GM12875 (cell line): ENCODE data around the gene AP1M2.
"Not testable (repeated sequence)": the region's sequence is repeated elsewhere in the genome, so short reads cannot be mapped to it uniquely, and the experiment has no call there.

Experiments used
- H3K4me3 ChIP-seq: one replicate; pipeline ENCODE4 v1.5.1; 2011; ENCODE audit warnings: low read depth, low read length, control low read depth
- TF ChIP-seq, protein P1 (sequence below): IDR thresholded peaks from 2 replicates; pipeline ENCODE4 v1.5.1; 2011; ENCODE audit warnings: low read depth, mild to moderate bottlenecking, control low read depth, inconsistent platforms, low read length, moderate library complexity, borderline replicate concordance; ENCODE audit not compliant: insufficient read depth

AP1M2 gene

DNA sequence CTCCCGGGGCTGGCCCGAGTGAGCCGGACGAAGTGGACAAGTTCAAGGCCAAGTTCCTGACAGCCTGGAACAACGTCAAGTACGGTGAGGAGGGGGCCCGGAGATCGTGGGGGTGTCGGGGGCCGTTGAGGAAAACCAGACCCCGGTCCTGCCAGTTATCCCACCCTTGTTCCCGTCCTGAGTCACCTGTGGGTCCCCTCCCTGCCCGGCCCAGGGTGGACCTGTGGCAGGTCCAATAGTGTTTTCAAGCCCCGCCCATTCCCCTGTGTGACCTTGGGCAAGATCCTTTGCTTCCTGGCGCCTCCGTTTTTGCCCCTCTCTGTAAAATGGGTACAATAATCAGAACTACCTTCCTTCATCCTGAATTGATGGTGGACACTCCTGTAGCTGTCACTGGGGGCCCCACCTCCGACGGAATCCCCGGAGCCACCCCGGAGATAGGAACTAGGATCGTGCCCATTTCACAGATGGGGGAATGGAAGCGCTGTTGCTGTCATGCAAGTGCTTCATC is 42.8 kb downstream of the AP1M2 start:
- TF ChIP-seq, protein P1, sequence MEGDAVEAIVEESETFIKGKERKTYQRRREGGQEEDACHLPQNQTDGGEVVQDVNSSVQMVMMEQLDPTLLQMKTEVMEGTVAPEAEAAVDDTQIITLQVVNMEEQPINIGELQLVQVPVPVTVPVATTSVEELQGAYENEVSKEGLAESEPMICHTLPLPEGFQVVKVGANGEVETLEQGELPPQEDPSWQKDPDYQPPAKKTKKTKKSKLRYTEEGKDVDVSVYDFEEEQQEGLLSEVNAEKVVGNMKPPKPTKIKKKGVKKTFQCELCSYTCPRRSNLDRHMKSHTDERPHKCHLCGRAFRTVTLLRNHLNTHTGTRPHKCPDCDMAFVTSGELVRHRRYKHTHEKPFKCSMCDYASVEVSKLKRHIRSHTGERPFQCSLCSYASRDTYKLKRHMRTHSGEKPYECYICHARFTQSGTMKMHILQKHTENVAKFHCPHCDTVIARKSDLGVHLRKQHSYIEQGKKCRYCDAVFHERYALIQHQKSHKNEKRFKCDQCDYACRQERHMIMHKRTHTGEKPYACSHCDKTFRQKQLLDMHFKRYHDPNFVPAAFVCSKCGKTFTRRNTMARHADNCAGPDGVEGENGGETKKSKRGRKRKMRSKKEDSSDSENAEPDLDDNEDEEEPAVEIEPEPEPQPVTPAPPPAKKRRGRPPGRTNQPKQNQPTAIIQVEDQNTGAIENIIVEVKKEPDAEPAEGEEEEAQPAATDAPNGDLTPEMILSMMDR = no peak
- H3K4me3 ChIP-seq = peak overlapping the region; percentile 92

DNA sequence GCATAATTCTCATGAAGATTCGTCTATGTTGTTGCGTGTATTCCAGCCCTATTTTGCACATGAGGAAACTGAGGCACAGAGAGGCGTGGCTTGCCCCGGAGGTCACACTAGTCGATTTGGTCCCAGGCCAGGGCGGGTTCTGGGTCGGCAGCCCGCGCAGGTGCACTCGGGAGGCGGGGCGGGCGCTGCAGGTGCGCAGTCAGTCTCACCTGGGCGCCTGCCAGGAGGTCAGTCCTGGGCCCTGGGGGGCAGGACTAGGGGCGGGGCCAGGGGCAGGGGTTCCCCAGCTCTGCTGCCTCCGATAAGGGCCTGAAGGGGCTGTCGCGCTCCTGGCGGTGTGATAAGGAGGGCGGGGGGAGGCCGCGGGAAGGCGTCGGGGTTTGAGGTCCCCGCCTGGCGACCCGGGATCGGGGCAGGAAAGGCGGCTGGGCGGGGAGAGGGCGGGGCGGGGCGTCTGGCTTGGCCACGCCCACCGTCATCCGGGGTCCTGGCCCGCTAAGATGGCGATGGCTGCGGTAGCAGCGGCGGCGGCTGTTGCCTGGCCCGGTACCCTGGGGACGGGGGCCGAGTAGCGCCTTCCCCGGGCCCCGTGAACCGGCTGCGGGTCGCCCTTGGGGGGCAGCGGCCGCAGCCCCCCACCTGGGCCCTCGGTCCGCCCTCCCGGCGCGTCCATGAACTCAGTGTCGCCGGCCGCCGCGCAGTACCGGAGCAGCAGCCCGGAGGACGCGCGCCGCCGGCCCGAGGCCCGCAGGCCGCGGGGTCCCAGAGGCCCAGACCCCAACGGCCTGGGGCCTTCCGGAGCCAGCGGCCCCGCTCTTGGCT is 43.5 kb downstream of the AP1M2 start, which contains the start of gene ATG4D:
TSS of gene ATG4D (plus strand) at position 485 of the 822 bp plus-strand sequence. CDS start at position 672, 187 bp downstream.
- TF ChIP-seq, protein P1 = 0 out of 2 replicates have a peak, but pooled peaks have one; percentile 4
- H3K4me3 ChIP-seq = peak within 1 kb of the TSS; percentile 92

DNA sequence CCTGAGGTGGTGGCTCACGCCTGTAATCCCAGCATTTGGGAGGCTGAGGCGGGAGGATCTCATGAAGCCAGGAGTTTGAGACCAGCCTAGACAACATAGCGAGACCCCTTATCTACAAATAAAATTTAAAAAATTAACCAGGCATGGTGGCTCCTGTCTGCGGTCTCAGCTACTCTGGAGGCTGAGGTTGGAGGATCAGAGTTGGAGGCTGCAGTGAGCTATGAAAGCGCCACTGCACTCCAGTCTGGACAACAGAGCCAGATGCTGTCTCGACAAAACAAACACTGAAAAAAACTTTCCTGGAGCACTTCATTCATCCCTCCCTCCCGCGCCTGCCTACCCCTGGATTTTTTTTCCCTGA is 44.1 kb downstream of the AP1M2 start:
- peak overlapping the region; percentile 92 for H3K4me3 ChIP-seq
- TF ChIP-seq, protein P1 = no peak

DNA sequence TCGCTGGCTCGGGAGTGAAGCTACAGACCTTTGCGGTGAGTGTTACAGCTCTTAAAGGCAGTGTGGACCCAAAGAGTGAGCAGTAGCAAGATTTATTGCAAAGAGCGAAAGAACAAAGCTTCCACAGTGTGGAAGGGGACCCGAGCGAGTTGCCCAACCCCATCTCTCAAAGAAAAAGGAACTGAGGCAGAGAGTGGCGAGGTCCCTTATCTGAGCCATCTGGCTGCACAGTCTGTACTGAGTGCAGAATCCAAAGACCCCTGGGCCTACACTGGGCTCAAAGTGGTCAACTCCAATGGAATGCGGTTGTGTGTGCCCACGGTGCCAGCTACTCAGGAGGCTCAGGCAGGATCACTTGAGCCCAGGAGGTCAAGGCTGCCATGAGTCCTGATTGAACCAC is 48.1 kb downstream of the AP1M2 start:
- H3K4me3 ChIP-seq = not testable (repeated sequence)

DNA sequence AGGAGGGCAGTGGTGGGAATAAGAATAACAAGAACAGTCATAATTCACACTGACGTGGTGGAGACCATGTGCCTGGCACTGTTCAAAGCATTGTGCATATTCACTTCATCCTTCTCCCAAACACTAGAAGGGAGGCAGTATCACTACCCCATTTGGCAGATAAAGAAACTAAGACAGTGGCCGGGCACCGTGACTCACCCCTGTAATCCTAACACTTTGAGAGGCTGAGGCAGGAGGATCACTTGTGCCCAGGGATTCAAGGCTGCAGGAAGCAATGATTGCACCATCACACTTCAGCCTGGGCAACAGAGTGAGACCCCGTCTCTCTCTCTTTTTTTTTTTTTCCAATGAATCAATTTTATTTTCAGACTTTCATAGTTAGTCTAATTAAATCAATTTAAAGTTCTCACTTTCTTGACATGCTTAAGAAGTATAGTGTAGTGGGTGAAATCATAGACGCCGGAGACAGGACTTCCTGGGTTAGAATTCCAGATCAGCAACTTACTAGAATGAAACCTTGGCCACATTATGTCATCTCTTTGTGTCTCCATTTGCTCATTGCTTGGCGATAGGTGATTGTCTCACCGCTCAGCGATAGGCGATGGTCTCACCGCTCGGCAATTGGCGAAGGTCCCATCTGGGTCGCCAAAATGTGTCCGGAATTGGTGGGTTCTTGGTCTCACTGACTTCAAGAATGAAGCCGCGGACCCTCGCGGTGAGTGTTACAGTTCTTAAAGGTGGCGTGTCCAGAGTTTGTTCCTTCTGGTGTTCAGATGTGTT is 48.7 kb downstream of the AP1M2 start:
- TF ChIP-seq, protein P1 = no peak
- no peak overlapping the region for H3K4me3 ChIP-seq

DNA sequence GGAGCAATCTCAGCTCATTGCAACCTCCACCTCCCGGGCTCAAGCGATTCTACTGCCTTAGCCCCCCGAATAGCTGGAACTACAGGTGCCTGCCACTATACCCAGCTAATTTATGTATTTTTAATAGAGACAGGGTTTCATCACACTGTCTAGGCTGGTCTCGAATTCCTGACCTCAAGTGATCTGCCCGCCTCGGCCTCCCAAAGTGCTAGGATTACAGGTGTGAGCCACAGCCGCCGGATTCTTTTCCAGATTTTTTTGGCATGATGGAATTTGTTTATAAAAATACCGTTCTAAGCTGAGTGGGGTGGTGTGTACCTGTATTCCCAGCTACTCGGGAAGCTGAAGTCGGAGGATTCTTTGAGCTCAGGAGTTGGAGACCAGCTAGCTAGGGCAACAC is 49.4 kb downstream of the AP1M2 start:
- H3K4me3 ChIP-seq = no peak overlapping the region
- TF ChIP-seq, protein P1 = no peak

DNA sequence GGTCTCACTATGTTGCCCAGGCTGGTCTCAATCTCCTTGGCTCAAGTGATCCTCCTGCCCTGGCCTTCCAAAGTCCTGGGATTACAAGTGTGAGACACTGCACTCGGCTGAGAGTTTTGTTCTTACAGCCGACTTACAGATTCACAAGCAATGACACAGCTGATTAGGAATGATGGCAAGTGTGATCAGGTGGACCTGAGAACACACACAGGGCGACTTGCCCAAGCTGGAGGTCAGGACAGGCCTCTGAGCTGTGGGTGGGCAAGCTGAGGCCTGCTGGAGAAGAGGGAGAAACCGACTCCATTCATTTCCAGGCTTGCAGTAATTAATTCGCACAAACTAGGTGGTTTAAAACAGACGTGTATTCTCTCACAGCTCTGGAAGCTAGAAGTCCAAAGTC is 51.5 kb downstream of the AP1M2 start:
- TF ChIP-seq, protein P1 = no peak
- no peak overlapping the region for H3K4me3 ChIP-seq
